IPS-20b (cell line): Measurements from ENCODE around the gene CNTN4.
"Not testable (repeated sequence)": the region's sequence is repeated elsewhere in the genome, so short reads cannot be mapped to it uniquely, and the experiment has no call there.

Source experiments
- H3K27ac ChIP-seq: one replicate; pipeline ENCODE4 v1.5.1; 2013; ENCODE audit warnings: low read length
- H3K27me3 ChIP-seq: 2 replicates; pipeline ENCODE4 v1.6.1; 2013; ENCODE audit warnings: mild to moderate bottlenecking, low read length, inconsistent platforms; ENCODE audit not compliant: insufficient read depth
- H3K36me3 ChIP-seq: 2 replicates; pipeline ENCODE4 v1.6.1; 2013; ENCODE audit warnings: low read depth, mild to moderate bottlenecking, inconsistent platforms, low read length, moderate library complexity; ENCODE audit not compliant: insufficient read depth
- H3K4me1 ChIP-seq: 2 replicates; pipeline ENCODE4 v1.6.1; 2013; ENCODE audit warnings: mild to moderate bottlenecking, control low read depth, inconsistent platforms, low read length, moderate library complexity; ENCODE audit not compliant: insufficient read depth
- H3K4me3 ChIP-seq: 2 replicates; pipeline ENCODE4 v1.5.1; 2013; ENCODE audit warnings: mild to moderate bottlenecking, low read length, inconsistent platforms
- H3K9ac ChIP-seq: 2 replicates; pipeline ENCODE4 v1.6.1; 2013; ENCODE audit warnings: low read depth, mild to moderate bottlenecking, inconsistent platforms, low read length, moderate library complexity
- H3K9me3 ChIP-seq: 2 replicates; pipeline ENCODE4 v1.6.1; 2013; ENCODE audit warnings: mild to moderate bottlenecking, low read depth, low read length, inconsistent platforms; ENCODE audit not compliant: insufficient read depth

The CNTN4 gene

GRCh38 chr3:2820982-2821381 lies 722.3 kb downstream of the CNTN4 start:
- H3K4me1 ChIP-seq, H3K36me3 ChIP-seq, H3K27ac ChIP-seq, H3K4me3 ChIP-seq, H3K9ac ChIP-seq, H3K27me3 ChIP-seq, H3K9me3 ChIP-seq: not testable (repeated sequence)

- no peak overlapping the region for H3K27ac ChIP-seq
- H3K4me1 ChIP-seq: no peaks in the 10 kb centered on the region
- H3K27me3 ChIP-seq: no peaks in the 10 kb centered on the region
- no peak overlapping the region for H3K9ac ChIP-seq
- H3K36me3 ChIP-seq: no peaks in the 10 kb centered on the region
- no peak overlapping the region for H3K4me3 ChIP-seq
- H3K9me3 ChIP-seq: no peaks in the 10 kb centered on the region
Measured at GRCh38 chr3:2822611-2823010, 723.9 kb downstream of the CNTN4 start.

- H3K27me3 ChIP-seq: no peaks in the 10 kb centered on the region
- no peaks in the 10 kb centered on the region for H3K36me3 ChIP-seq
- H3K4me3 ChIP-seq: no peak overlapping the region
- H3K9ac ChIP-seq: no peak overlapping the region
- no peak overlapping the region for H3K27ac ChIP-seq
- H3K9me3 ChIP-seq: no peaks in the 10 kb centered on the region
- no peaks in the 10 kb centered on the region for H3K4me1 ChIP-seq
Measured at GRCh38 chr3:2823031-2823430, 724.4 kb downstream of the CNTN4 start.

GRCh38 chr3:2823437-2824211 lies 725.0 kb downstream of the CNTN4 start:
- no peak overlapping the region for H3K9ac ChIP-seq
- H3K4me1 ChIP-seq: no peaks in the 10 kb centered on the region
- H3K27me3 ChIP-seq: no peaks in the 10 kb centered on the region
- H3K4me3 ChIP-seq: no peak overlapping the region
- H3K36me3 ChIP-seq: no peaks in the 10 kb centered on the region
- no peaks in the 10 kb centered on the region for H3K9me3 ChIP-seq
- H3K27ac ChIP-seq: no peak overlapping the region

- H3K4me1 ChIP-seq: no peaks in the 10 kb centered on the region
- no peaks in the 10 kb centered on the region for H3K27me3 ChIP-seq
- no peak overlapping the region for H3K27ac ChIP-seq
- no peak overlapping the region for H3K9ac ChIP-seq
- no peaks in the 10 kb centered on the region for H3K36me3 ChIP-seq
- no peaks in the 10 kb centered on the region for H3K9me3 ChIP-seq
- no peak overlapping the region for H3K4me3 ChIP-seq
Measured at GRCh38 chr3:2826036-2826435, 727.4 kb downstream of the CNTN4 start.

GRCh38 chr3:2826453-2826852 lies 727.8 kb downstream of the CNTN4 start:
- H3K36me3 ChIP-seq: no peaks in the 10 kb centered on the region
- no peaks in the 10 kb centered on the region for H3K9me3 ChIP-seq
- H3K4me3 ChIP-seq: no peak overlapping the region
- no peak overlapping the region for H3K27ac ChIP-seq
- no peaks in the 10 kb centered on the region for H3K27me3 ChIP-seq
- H3K4me1 ChIP-seq: no peaks in the 10 kb centered on the region
- H3K9ac ChIP-seq: no peak overlapping the region

- H3K9me3 ChIP-seq: no peaks in the 10 kb centered on the region
- no peaks in the 10 kb centered on the region for H3K36me3 ChIP-seq
- no peaks in the 10 kb centered on the region for H3K4me1 ChIP-seq
- no peak overlapping the region for H3K27ac ChIP-seq
- H3K27me3 ChIP-seq: no peaks in the 10 kb centered on the region
- H3K9ac ChIP-seq: no peak overlapping the region
- no peak overlapping the region for H3K4me3 ChIP-seq
Measured at GRCh38 chr3:2837239-2837638, 738.6 kb downstream of the CNTN4 start.

GRCh38 chr3:2837910-2838309 lies 739.2 kb downstream of the CNTN4 start:
- H3K4me1 ChIP-seq: no peaks in the 10 kb centered on the region
- H3K9me3 ChIP-seq: no peaks in the 10 kb centered on the region
- no peak overlapping the region for H3K27ac ChIP-seq
- no peak overlapping the region for H3K9ac ChIP-seq
- H3K4me3 ChIP-seq: no peak overlapping the region
- H3K27me3 ChIP-seq: no peaks in the 10 kb centered on the region
- H3K36me3 ChIP-seq: no peaks in the 10 kb centered on the region

- Histone ChIP-seq H3K36me3 (no peaks in the 10 kb centered on the region), H3K9me3 (no peaks in the 10 kb centered on the region), H3K4me1 (no peaks in the 10 kb centered on the region), H3K4me3 (no peak overlapping the region), H3K27ac (no peak overlapping the region), H3K27me3 (no peaks in the 10 kb centered on the region), H3K9ac (no peak overlapping the region)
Measured at GRCh38 chr3:2838546-2839157, 740.0 kb downstream of the CNTN4 start.

GRCh38 chr3:2839876-2840275 lies 741.2 kb downstream of the CNTN4 start:
- no peaks in the 10 kb centered on the region for H3K27me3 ChIP-seq
- no peaks in the 10 kb centered on the region for H3K36me3 ChIP-seq
- H3K4me1 ChIP-seq: no peaks in the 10 kb centered on the region
- no peak overlapping the region for H3K27ac ChIP-seq
- H3K9ac ChIP-seq: no peak overlapping the region
- no peak overlapping the region for H3K4me3 ChIP-seq
- H3K9me3 ChIP-seq: no peaks in the 10 kb centered on the region

- Histone ChIP-seq H3K36me3 (no peaks in the 10 kb centered on the region), H3K4me1 (no peaks in the 10 kb centered on the region), H3K9ac (no peak overlapping the region), H3K27ac (no peak overlapping the region), H3K9me3 (no peaks in the 10 kb centered on the region), H3K4me3 (no peak overlapping the region), H3K27me3 (no peaks in the 10 kb centered on the region)
Measured at GRCh38 chr3:2847062-2847841, 748.6 kb downstream of the CNTN4 start.

- H3K27me3 ChIP-seq: no peaks in the 10 kb centered on the region
- H3K9ac ChIP-seq: no peak overlapping the region
- H3K27ac ChIP-seq: no peak overlapping the region
- no peak overlapping the region for H3K4me3 ChIP-seq
- no peaks in the 10 kb centered on the region for H3K9me3 ChIP-seq
- H3K36me3 ChIP-seq: no peaks in the 10 kb centered on the region
- no peaks in the 10 kb centered on the region for H3K4me1 ChIP-seq
Measured at GRCh38 chr3:2849092-2849491, 750.4 kb downstream of the CNTN4 start.
